Naive B cell (primary cell): Measurements from ENCODE around the gene CABP5. TPM values are rescaled to one million over a fixed set of nuclear protein-coding genes. Genes with fewer than 3 reads are reported as not detected.
"Not testable (repeated sequence)": the region's sequence is repeated elsewhere in the genome, so short reads cannot be mapped to it uniquely, and the experiment has no call there.

Experiments
- ATAC-seq, 2 donors: fragments of 150-1000 bp; cut with Tn5 transposase; 2 replicates each; pipeline ENCODE4 v1.10.0; 2021; ENCODE audit warnings: low read depth in 2 of 2, mild to moderate bottlenecking in 2 of 2, moderate library complexity in 2 of 2
- DNase-seq: peaks from one replicate; pipeline ENCODE4 v3.0.0; 2022
- H3K27ac Mint-ChIP-seq, 6 donors: one replicate each; pipeline ENCODE4 v1.8.0; 2020 to 2022; ENCODE audit warnings: mild to moderate bottlenecking in 6 of 6, mixed read lengths in 6 of 6, moderate library complexity in 5 of 6, inconsistent platforms in 2 of 6
- H3K27me3 Mint-ChIP-seq, 3 donors: one replicate each; pipeline ENCODE4 v1.8.0; 2021 to 2022; ENCODE audit warnings: mixed read lengths in 3 of 3, mild to moderate bottlenecking in 1 of 3
- H3K36me3 Mint-ChIP-seq, 2 donors: one replicate each; pipeline ENCODE4 v1.8.0; 2020 to 2022; ENCODE audit warnings: mixed read lengths in 2 of 2, inconsistent platforms in 1 of 2, mild to moderate bottlenecking in 1 of 2
- H3K4me1 Mint-ChIP-seq, 3 donors: one replicate each; pipeline ENCODE4 v1.8.0; 2020 to 2022; ENCODE audit warnings: mixed read lengths in 3 of 3, inconsistent platforms in 1 of 3, mild to moderate bottlenecking in 1 of 3, moderate library complexity in 1 of 3
- H3K4me3 Mint-ChIP-seq, 8 donors: one replicate each; pipeline ENCODE4 v1.8.0; 2020 to 2022; ENCODE audit warnings: mild to moderate bottlenecking in 8 of 8, mixed read lengths in 8 of 8, moderate library complexity in 8 of 8, inconsistent platforms in 2 of 8
- H3K9me3 Mint-ChIP-seq, 7 donors: one replicate each; pipeline ENCODE4 v1.8.0; 2020 to 2022; ENCODE audit warnings: mixed read lengths in 7 of 7, mild to moderate bottlenecking in 5 of 7, inconsistent platforms in 2 of 7, moderate library complexity in 1 of 7
- polyA plus RNA-seq, 6 donors: library from polyadenylated mRNA; unstranded; fragments of 300-500 nt; fragmentation: Illumina TruSeq; gene quantifications; one replicate each; pipeline ENCODE4 v1.2.3, GENCODE V29; 2021; ENCODE audit warnings: low read depth in 6 of 6

The CABP5 gene
- polyA plus RNA-seq = under 1 TPM in 3 of 6 donors, not detected in 3; 0.43 to 0.56 (median 0.50) TPM

- Mint-ChIP-seq H3K4me3 (no peak within 1 kb of the TSS), H3K9me3 (peaks cover 2 to 7% (median 6%) of the 10 kb centered on the region in 7 donors), H3K4me1 (no peaks in the 10 kb centered on the region), H3K27ac (peak within 1 kb of the TSS in 1 of 6 donors; percentile 44), H3K36me3 (peaks cover 3 to 21% of the 10 kb centered on the region in 2 donors), H3K27me3 (peaks cover 21 to 38% (median 36%) of the 10 kb centered on the region in 3 donors)
- ATAC-seq (no peak), DNase-seq (no peak)
Observed at GRCh38 chr19:48043675-48044258, at the start of gene CABP5. Gene CABP5, minus strand, starts transcription at chr19:48044079. Its CDS starts 157 bp downstream, at chr19:48043922.

GRCh38 chr19:48091111-48091718 lies 47.3 kb upstream of the CABP5 start:
- ATAC-seq, DNase-seq, H3K27ac Mint-ChIP-seq, H3K4me1 Mint-ChIP-seq, H3K4me3 Mint-ChIP-seq, H3K27me3 Mint-ChIP-seq: not testable (repeated sequence)
- peaks cover 5 to 25% (median 14%) of the 10 kb centered on the region in 7 donors for H3K9me3 Mint-ChIP-seq
- peaks cover 32 to 36% of the 10 kb centered on the region in 2 donors for H3K36me3 Mint-ChIP-seq

- H3K9me3 Mint-ChIP-seq = peaks cover 5 to 25% (median 13%) of the 10 kb centered on the region in 7 donors
- no peak overlapping the region for H3K27ac Mint-ChIP-seq
- H3K36me3 Mint-ChIP-seq = peaks cover 23 to 28% of the 10 kb centered on the region in 2 donors
- ATAC-seq (no peak), DNase-seq (no peak)
- H3K4me3 Mint-ChIP-seq = no peak overlapping the region
- H3K4me1 Mint-ChIP-seq = peaks cover 0 to 3% (median 0%) of the 10 kb centered on the region in 3 donors
- H3K27me3 Mint-ChIP-seq = peaks cover 0 to 9% (median 0%) of the 10 kb centered on the region in 3 donors
Observed at GRCh38 chr19:48090281-48090802, 46.5 kb upstream of the CABP5 start.

GRCh38 chr19:48088991-48089390 lies 45.1 kb upstream of the CABP5 start:
- H3K27ac Mint-ChIP-seq, H3K27me3 Mint-ChIP-seq, H3K4me1 Mint-ChIP-seq, ATAC-seq, DNase-seq, H3K4me3 Mint-ChIP-seq: not testable (repeated sequence)
- Mint-ChIP-seq H3K36me3 (peaks cover 10 to 14% of the 10 kb centered on the region in 2 donors), H3K9me3 (peaks cover 0 to 13% (median 3%) of the 10 kb centered on the region in 7 donors)

- H3K27me3 Mint-ChIP-seq = peaks cover 0 to 9% (median 4%) of the 10 kb centered on the region in 3 donors
- ATAC-seq = no peak
- no peak for DNase-seq
- peaks cover 0 to 3% (median 0%) of the 10 kb centered on the region in 3 donors for H3K4me1 Mint-ChIP-seq
- H3K27ac Mint-ChIP-seq = no peak overlapping the region
- H3K36me3 Mint-ChIP-seq = no peaks in the 10 kb centered on the region
- peaks cover 0 to 4% (median 0%) of the 10 kb centered on the region in 7 donors for H3K9me3 Mint-ChIP-seq
- H3K4me3 Mint-ChIP-seq = peak overlapping the region in 1 of 8 donors; percentile 53
Observed at GRCh38 chr19:48085904-48086864, 42.3 kb upstream of the CABP5 start.

GRCh38 chr19:48085076-48085475 lies 41.2 kb upstream of the CABP5 start:
- peaks cover 0 to under 1% (median 0%) of the 10 kb centered on the region in 3 donors for H3K4me1 Mint-ChIP-seq
- DNase-seq = no peak
- no peak overlapping the region for H3K27ac Mint-ChIP-seq
- H3K4me3 Mint-ChIP-seq = no peak overlapping the region
- H3K9me3 Mint-ChIP-seq = peaks cover 0 to 1% (median 0%) of the 10 kb centered on the region in 7 donors
- peaks cover 0 to 9% (median 4%) of the 10 kb centered on the region in 3 donors for H3K27me3 Mint-ChIP-seq
- H3K36me3 Mint-ChIP-seq = no peaks in the 10 kb centered on the region
- no peak for ATAC-seq

- no peak overlapping the region for H3K4me3 Mint-ChIP-seq
- H3K36me3 Mint-ChIP-seq = peaks cover 0 to 10% of the 10 kb centered on the region in 2 donors
- no peak for ATAC-seq
- H3K4me1 Mint-ChIP-seq = no peaks in the 10 kb centered on the region
- no peak overlapping the region for H3K27ac Mint-ChIP-seq
- peaks cover 0 to 6% (median 0%) of the 10 kb centered on the region in 7 donors for H3K9me3 Mint-ChIP-seq
- H3K27me3 Mint-ChIP-seq = peaks cover 0 to 12% (median 0%) of the 10 kb centered on the region in 3 donors
- DNase-seq = no peak
Observed at GRCh38 chr19:48081106-48081505, 37.2 kb upstream of the CABP5 start.

- not testable (repeated sequence) for DNase-seq, H3K27me3 Mint-ChIP-seq, H3K27ac Mint-ChIP-seq, H3K4me1 Mint-ChIP-seq, H3K9me3 Mint-ChIP-seq, H3K4me3 Mint-ChIP-seq, ATAC-seq
- H3K36me3 Mint-ChIP-seq = peaks cover 13 to 21% of the 10 kb centered on the region in 2 donors
Observed at GRCh38 chr19:48070177-48070769, 26.4 kb upstream of the CABP5 start.

GRCh38 chr19:48069435-48069834 lies 25.6 kb upstream of the CABP5 start:
- Mint-ChIP-seq H3K36me3 (peaks cover 5 to 23% of the 10 kb centered on the region in 2 donors), H3K4me3 (no peak overlapping the region), H3K4me1 (no peaks in the 10 kb centered on the region), H3K27ac (peak overlapping the region in 1 of 6 donors; percentile 22), H3K27me3 (no peaks in the 10 kb centered on the region), H3K9me3 (peaks cover 0 to 9% (median 2%) of the 10 kb centered on the region in 7 donors)
- no peak for ATAC-seq
- no peak for DNase-seq

- Mint-ChIP-seq H3K36me3 (peaks cover 8 to 19% of the 10 kb centered on the region in 2 donors), H3K27me3 (peaks cover 0 to 16% (median 10%) of the 10 kb centered on the region in 3 donors), H3K9me3 (peaks cover 0 to 4% (median 0%) of the 10 kb centered on the region in 7 donors), H3K4me3 (no peak overlapping the region), H3K27ac (no peak overlapping the region), H3K4me1 (no peaks in the 10 kb centered on the region)
- DNase-seq (no peak), ATAC-seq (no peak)
Observed at GRCh38 chr19:48064509-48064908, 20.6 kb upstream of the CABP5 start.

GRCh38 chr19:48061401-48062344 lies 17.8 kb upstream of the CABP5 start:
- ATAC-seq (no peak), DNase-seq (no peak)
- H3K27me3 Mint-ChIP-seq = peaks cover 0 to 16% (median 10%) of the 10 kb centered on the region in 3 donors
- H3K27ac Mint-ChIP-seq = no peak overlapping the region
- peaks cover 0 to 4% (median 0%) of the 10 kb centered on the region in 7 donors for H3K9me3 Mint-ChIP-seq
- H3K36me3 Mint-ChIP-seq = peaks cover 8 to 15% of the 10 kb centered on the region in 2 donors
- no peaks in the 10 kb centered on the region for H3K4me1 Mint-ChIP-seq
- no peak overlapping the region for H3K4me3 Mint-ChIP-seq

GRCh38 chr19:48060381-48060780 lies 16.5 kb upstream of the CABP5 start:
- no peak overlapping the region for H3K4me3 Mint-ChIP-seq
- H3K9me3 Mint-ChIP-seq = peaks cover 0 to 4% (median 0%) of the 10 kb centered on the region in 7 donors
- no peaks in the 10 kb centered on the region for H3K4me1 Mint-ChIP-seq
- ATAC-seq (no peak), DNase-seq (no peak)
- peaks cover 0 to 16% (median 10%) of the 10 kb centered on the region in 3 donors for H3K27me3 Mint-ChIP-seq
- peaks cover 8 to 15% of the 10 kb centered on the region in 2 donors for H3K36me3 Mint-ChIP-seq
- H3K27ac Mint-ChIP-seq = no peak overlapping the region
